Left ventricle myocardium inferior (tissue), 1 donor: Measurements from ENCODE around the gene PMVK. TPM values are rescaled to one million over a fixed set of nuclear protein-coding genes. Genes with fewer than 3 reads are reported as not detected.

Source experiments
- DNase-seq: peaks from one replicate; pipeline ENCODE4 v3.0.0-alpha.2; 2020
- H3K27ac ChIP-seq: fragments of 200-600 bp; replicated peaks from 2 replicates; pipeline ENCODE4 v1.8.0; 2021
- H3K27me3 ChIP-seq: fragments of 200-600 bp; 2 replicates; pipeline ENCODE4 v1.8.0; 2021; ENCODE audit warnings: low read depth
- H3K36me3 ChIP-seq: fragments of 200-600 bp; 2 replicates; pipeline ENCODE4 v1.8.0; 2021
- H3K4me1 ChIP-seq: fragments of 200-600 bp; 2 replicates; pipeline ENCODE4 v1.8.0; 2021
- H3K4me3 ChIP-seq: fragments of 200-600 bp; 2 replicates; pipeline ENCODE4 v1.8.0; 2021; ENCODE audit warnings: mild to moderate bottlenecking, moderate library complexity
- H3K9me3 ChIP-seq: fragments of 200-600 bp; replicated peaks from 2 replicates; pipeline ENCODE4 v1.8.0; 2021
- intact Hi-C: fragments of 100-400 bp; cut with micrococcal nuclease; formaldehyde crosslinking; loops from one replicate; pipeline ENCODE4 v1.11.0; 2022
- total RNA-seq: library from RNA; stranded (reverse); fragmentation: NEBNext Ultra II Directional; extraction: Animal tissue kit (Norgen Biotek cat#: 25700); gene quantifications from one replicate; pipeline ENCODE4 v1.2.1, GENCODE V29; 2021
- TF ChIP-seq, protein P1 (sequence below): fragments of 200-600 bp; IDR thresholded peaks from 2 replicates; pipeline ENCODE4 v1.8.0; 2021; ENCODE audit warnings: antibody characterized with exemption, mild to moderate bottlenecking, borderline replicate concordance
- donor health status: DM: no; HTN: yes; CAD: no; lungs with severe emphysema.

Gene PMVK
- total RNA-seq, 1 donor from 2014 or later, result 46.5 TPM

- Histone ChIP-seq H3K27ac (peak within 1 kb of the TSS; percentile 88), H3K4me1 (peaks cover 69% of the 10 kb centered on the region), H3K27me3 (no peaks in the 10 kb centered on the region), H3K4me3 (peak within 1 kb of the TSS; percentile 75), H3K36me3 (peaks cover 22% of the 10 kb centered on the region), H3K9me3 (no peaks in the 10 kb centered on the region)
- intact Hi-C loops, result no loop called here
- TF ChIP-seq, protein P1, sequence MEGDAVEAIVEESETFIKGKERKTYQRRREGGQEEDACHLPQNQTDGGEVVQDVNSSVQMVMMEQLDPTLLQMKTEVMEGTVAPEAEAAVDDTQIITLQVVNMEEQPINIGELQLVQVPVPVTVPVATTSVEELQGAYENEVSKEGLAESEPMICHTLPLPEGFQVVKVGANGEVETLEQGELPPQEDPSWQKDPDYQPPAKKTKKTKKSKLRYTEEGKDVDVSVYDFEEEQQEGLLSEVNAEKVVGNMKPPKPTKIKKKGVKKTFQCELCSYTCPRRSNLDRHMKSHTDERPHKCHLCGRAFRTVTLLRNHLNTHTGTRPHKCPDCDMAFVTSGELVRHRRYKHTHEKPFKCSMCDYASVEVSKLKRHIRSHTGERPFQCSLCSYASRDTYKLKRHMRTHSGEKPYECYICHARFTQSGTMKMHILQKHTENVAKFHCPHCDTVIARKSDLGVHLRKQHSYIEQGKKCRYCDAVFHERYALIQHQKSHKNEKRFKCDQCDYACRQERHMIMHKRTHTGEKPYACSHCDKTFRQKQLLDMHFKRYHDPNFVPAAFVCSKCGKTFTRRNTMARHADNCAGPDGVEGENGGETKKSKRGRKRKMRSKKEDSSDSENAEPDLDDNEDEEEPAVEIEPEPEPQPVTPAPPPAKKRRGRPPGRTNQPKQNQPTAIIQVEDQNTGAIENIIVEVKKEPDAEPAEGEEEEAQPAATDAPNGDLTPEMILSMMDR, result no peak
- peak; percentile 45 for DNase-seq
Observed at GRCh38 chr1:154955718-154956543, 19.4 kb upstream of the PMVK start, which contains the start of gene PBXIP1. PBXIP1 (minus strand) TSS chr1:154956099; CDS start chr1:154953721, 2,378 bp downstream.

DNA sequence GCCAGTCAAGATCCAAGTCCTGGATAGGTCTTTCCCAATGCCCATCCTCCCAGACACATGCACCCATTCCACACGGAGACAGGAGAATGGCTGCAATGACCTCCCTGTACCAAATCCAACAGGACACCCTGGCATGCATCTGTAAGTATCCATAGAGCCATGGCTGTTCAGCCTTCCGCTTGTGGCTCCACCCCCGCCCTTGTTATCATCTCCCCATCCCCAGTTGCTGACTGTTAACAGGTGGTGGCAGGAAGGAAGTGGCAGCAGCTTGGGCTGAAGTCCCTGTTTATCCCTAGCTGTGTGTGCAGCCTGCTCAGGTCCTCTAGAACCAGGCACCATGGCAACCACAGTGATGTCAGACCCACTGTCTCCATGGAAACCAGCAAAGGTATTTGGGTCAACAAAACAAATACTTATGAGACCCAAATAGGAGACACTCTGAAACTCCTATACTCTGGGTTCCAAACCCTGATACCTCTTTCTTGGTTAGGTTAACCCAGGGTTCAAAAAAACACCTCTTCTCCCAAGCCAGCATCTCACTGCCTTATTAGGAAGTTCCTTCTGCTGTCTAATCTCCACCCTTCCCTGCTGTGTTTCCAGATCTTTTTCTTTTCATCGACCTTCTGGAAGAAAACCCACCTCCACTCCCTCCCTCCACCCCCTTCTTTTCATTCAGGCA is 18.7 kb upstream of the PMVK start:
- TF ChIP-seq, protein P1, result no peak
- DNase-seq, result no peak
- Histone ChIP-seq H3K27me3 (no peaks in the 10 kb centered on the region), H3K36me3 (peaks cover 25% of the 10 kb centered on the region), H3K4me3 (peak overlapping the region; percentile 75), H3K27ac (peak overlapping the region; percentile 88), H3K9me3 (no peaks in the 10 kb centered on the region), H3K4me1 (peaks cover 62% of the 10 kb centered on the region)
- intact Hi-C loops, result no loop called here

- Histone ChIP-seq H3K36me3 (peaks cover 21% of the 10 kb centered on the region), H3K27me3 (no peaks in the 10 kb centered on the region), H3K27ac (no peak overlapping the region), H3K9me3 (no peaks in the 10 kb centered on the region), H3K4me1 (peaks cover 60% of the 10 kb centered on the region), H3K4me3 (peak overlapping the region; percentile 75)
- DNase-seq, result no peak
- TF ChIP-seq, protein P1, result no peak
- intact Hi-C loops, result no loop called here
Observed at GRCh38 chr1:154954541-154954940, 18.0 kb upstream of the PMVK start.

DNA sequence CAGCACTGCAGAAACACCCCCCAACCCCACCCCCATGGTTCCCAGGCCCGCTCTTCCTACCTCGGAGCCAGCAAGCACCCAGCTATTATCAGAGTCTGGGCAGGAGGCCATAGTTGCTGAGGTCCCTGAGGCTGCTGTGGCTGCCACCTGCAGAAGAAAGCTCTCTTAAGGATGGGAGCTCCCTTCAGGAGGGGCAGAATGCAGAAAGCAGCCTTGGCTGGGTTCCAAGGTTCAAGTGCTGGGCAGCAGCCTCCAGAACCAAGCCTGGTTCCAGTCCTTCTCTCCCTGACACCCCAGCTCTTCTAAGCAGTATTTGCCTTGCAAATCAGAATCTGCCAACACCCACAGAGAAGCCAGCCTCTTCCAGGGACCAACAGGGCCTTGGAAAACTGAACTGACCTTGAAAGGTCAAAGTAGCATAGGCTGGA is 17.1 kb upstream of the PMVK start:
- intact Hi-C loops, result no loop called here
- Histone ChIP-seq H3K27me3 (no peaks in the 10 kb centered on the region), H3K9me3 (no peaks in the 10 kb centered on the region), H3K4me1 (peaks cover 60% of the 10 kb centered on the region), H3K27ac (no peak overlapping the region), H3K36me3 (peaks cover 12% of the 10 kb centered on the region), H3K4me3 (no peak overlapping the region)
- TF ChIP-seq, protein P1, result no peak
- no peak for DNase-seq

DNA sequence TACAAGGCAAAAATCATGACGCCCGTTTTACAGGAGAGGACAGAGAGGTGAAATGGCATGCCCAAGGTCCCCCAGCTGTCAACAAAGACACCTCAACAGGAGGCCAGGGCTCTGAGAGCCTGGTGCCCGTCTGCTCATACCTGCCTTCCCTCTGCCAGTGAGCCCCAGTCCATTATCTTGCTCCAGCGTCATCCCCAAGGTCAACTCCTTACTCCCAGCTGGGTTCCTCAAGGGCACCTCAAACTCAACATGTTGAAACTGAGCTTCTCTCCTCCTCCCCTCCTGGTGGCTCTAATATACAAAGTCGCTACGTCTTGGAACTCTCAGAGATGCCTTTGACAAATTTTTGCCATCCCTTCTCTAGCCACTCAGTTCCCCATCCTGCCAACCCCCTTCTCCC is 16.1 kb upstream of the PMVK start:
- Histone ChIP-seq H3K4me1 (peaks cover 58% of the 10 kb centered on the region), H3K9me3 (no peaks in the 10 kb centered on the region), H3K27ac (no peak overlapping the region), H3K36me3 (peaks cover 15% of the 10 kb centered on the region), H3K27me3 (no peaks in the 10 kb centered on the region), H3K4me3 (no peak overlapping the region)
- intact Hi-C loops, result no loop called here
- TF ChIP-seq, protein P1, result no peak
- DNase-seq, result no peak
